GM12874 (cell line): ENCODE data around the gene PSD2.

Experiments used
- CTCF ChIP-seq: IDR thresholded peaks from 2 replicates; pipeline ENCODE4 v1.5.1; 2011; ENCODE audit warnings: low read depth, mild to moderate bottlenecking, control low read depth, low read length, moderate library complexity; ENCODE audit not compliant: insufficient read depth

PSD2 gene

GRCh38 chr5:139752506-139753473 lies 42.8 kb upstream of the PSD2 start:
- TF ChIP-seq CTCF = no peak

GRCh38 chr5:139755892-139756671 lies 39.5 kb upstream of the PSD2 start:
- TF ChIP-seq CTCF = no peak

- no peak for TF ChIP-seq CTCF
These were observed 38.6 kb upstream of the PSD2 start for GRCh38 chr5:139756971-139757370.

GRCh38 chr5:139757727-139758509 lies 37.7 kb upstream of the PSD2 start:
- TF ChIP-seq CTCF = no peak

- TF ChIP-seq CTCF = no peak
These were observed 37.0 kb upstream of the PSD2 start for GRCh38 chr5:139758510-139759075.

GRCh38 chr5:139759219-139759721 lies 36.3 kb upstream of the PSD2 start:
- TF ChIP-seq CTCF = no peak
